GM12892 (cell line): ENCODE data around the gene NOL4L.
A peak's percentile ranks its signal among the peaks of the same experiment; 100 is the strongest.

Source experiments
- DNase-seq: peaks from one replicate; pipeline ENCODE4 v3.0.0; 2011; ENCODE audit not compliant: insufficient read length
- FAIRE-seq: peaks from 2 replicates; lab custom pipeline; 2011; peaks lifted over from hg19 to GRCh38; lab: Jason Lieb, UNC
- POLR2A ChIP-seq: IDR thresholded peaks from 2 replicates; pipeline ENCODE4 v1.6.1; 2011; ENCODE audit warnings: low read depth, low read length, control low read depth
- POLR2AphosphoS5 ChIP-seq: IDR thresholded peaks from 2 replicates; pipeline ENCODE4 v1.6.1; 2011; ENCODE audit warnings: low read depth, low read length, control low read depth
- TAF1 ChIP-seq: IDR thresholded peaks from 2 replicates; pipeline ENCODE4 v1.6.1; 2011; ENCODE audit warnings: low read depth, mild to moderate bottlenecking, control low read depth, low read length, borderline replicate concordance

Gene NOL4L

DNA sequence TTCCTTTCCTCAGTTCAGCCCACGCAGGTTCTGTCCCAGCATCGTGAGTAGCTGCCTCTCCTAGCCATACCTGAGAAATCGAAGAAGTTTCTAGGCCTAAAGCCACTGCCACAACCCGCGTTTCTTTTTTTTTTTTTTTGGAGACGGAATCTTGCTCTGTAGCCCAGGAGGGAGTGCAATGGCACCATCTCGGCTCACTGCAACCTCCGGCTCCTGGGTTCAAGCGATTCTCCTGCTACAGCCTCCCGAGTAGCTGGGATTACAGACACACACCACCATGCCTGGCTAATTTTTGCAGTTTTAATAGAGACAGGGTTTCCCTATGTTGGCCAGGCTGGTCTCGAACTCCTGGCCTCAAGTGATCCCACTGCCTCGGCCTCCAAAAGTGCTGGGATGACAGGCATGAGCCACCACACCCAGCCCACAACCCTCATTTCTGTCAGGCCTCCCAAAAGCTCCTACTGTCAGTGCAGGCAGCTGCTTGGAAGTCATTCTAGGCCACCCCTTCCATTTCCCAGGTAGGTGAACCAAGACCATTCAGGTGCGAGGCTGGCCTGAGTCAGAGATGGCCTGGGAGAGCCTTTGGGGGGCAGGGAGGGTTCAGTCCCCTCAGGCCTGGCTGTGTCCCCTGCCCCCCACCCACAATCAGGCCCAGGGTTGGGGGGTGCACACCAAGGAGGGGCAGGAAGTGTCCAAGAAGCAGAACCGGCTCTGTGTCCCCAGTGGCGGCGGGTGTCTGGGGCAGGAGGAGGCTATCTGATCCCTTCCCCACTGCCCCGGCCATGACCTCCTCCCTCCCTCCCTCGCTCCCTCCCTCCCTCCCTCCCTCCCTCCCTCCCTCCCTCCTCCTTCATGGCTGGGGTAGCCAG, 47.2 kb downstream of the NOL4L start:
- FAIRE-seq = no peak
- DNase-seq = no peak
- no peak for TF ChIP-seq POLR2A
- no peak for TF ChIP-seq TAF1
- TF ChIP-seq POLR2AphosphoS5 = no peak

DNA sequence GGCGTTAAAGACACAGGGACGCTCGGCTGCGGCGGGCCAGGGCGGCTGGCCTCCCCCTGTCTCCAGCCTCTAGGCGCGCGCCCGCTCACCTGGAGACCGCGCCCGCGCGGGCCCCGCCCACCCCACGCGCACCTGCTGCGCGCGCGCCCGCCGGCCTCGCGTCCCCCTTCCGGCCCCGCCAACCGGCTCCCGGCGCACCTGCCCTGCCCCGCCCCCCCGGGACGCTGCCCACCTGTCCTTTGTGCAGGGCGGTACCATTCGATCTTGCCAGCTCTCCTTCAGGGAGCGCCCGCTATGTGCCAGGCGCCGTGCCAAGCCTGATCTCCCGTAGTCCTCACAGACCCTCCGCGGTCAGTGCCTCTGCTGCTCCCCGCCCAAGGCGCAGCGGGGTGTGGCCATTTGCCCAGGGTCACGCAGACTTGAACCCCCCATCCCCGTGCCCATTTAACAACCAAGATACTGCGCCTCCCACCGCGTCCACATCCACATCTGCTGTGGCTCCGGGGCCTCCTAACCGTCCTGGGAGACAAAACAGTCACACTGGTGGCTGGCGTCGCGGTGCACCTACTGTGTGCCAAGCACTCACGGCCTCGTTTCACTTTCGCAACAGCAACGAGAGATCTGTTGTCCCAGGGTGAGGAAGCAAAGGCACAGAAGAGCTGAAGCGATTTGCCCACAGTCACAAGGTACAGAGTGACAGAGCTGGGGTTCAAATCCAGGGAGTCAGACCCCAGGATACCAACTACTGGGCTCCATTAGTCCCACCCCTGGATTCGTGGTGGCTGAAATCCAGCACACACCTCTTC, 48.1 kb downstream of the NOL4L start:
- peak; percentile 66 for FAIRE-seq
- DNase-seq = peak; percentile 56
- TF ChIP-seq POLR2AphosphoS5 (no peak), TAF1 (no peak), POLR2A (no peak)

DNA sequence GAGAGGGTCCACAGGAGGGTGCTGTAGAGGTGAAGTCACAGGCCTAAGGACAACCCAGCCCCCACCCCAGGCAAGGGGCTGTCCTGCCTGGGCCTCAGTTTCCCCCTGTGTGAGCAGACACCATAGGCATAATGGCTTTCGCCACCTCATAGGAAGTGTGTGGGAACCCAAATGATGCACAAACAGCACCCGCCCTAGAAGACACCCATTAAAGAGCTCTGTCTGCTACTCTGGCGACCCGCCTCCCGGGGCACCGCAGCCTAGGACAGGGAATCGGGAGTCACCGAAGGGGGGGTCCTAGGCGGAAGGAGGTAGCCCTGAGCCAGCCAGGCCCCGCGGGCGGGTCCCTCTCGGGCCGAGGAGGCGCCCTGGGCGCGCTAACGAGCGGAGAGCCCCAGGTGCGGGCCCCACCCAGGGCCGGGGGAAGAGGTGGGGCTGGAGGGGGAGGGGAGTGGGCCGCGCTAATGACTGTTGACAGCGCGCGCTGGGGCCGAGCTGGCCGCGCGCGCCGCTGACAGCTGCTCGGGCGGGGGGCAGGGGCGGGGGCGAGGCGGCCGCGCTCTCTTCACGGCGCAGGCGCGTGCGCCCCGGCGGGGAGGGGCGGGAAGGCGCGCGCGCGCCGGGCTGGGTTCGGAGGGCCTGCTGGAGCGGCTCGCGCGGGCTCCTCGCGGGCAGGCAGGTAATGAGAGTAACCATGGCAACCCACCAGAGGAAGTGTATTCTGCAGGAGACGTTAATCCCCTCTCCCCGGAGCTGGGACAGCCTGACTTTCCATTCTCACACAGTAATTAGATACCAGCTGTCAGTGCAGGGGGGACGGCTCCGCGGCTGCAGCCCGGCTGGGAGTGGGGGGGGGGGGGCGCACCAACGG, 48.9 kb downstream of the NOL4L start:
- TF ChIP-seq TAF1 (no peak), POLR2A (no peak), POLR2AphosphoS5 (no peak)
- DNase-seq (peak; percentile 73), FAIRE-seq (peak; percentile 74)

DNA sequence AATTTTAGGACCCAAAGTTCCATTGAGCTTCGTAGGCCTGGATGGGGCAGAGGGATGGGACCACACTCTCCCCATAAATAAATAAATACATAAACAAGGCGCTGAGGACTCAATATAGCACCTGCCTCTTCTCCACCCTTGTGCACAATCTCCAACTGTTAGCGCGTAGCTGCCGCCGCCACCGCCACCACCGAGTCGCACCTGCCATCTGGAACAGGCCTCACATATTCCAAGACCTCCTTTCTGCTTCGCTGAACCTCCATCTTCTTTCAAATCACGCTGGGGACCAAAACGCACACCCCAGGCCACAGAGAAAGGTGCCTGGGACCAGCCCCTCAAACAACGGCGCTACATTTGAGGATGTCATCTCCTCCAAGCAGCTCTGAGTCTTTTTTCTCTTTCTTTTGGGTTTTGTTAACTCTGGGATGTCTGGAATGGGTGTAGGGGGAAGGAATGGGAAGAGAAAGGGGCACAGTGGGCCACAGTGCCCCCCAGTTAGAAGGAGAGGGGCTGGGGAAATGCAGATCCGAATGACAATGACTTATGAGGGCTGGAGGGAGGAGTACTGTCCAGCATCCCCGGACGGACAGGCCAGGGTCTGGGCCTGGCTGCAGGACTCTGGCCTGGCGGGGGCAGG, 49.7 kb downstream of the NOL4L start:
- DNase-seq (no peak), FAIRE-seq (no peak)
- TF ChIP-seq POLR2A (no peak), POLR2AphosphoS5 (no peak), TAF1 (no peak)

DNA sequence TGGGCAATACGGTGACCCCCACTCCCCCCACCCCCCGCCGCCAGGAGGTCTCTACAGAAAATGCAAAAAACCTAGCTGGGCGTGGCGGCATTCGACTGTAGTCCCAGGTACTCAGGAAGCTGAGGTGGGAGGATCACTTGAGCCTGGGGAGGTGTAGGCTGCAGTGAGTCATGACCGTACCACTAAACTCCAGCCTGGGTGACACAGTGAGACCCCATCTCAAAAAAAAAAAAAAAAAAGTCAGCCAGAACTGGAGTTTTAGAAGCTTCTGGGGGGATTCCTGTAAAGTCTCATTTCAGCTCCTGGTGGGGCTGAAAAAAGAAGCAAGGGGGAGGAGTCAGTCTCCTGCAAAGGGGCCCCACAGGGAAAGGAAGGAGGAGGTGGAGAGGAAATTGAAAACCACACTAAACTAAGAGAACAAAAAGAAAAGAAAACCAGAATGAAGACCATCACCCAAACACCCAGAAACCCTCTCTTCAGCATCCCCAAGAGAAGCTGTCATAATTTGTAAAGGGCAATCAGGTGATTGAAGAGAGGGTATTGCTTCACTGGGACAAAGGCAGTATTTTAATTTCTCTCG, 50.4 kb downstream of the NOL4L start:
- TF ChIP-seq POLR2AphosphoS5 (no peak), TAF1 (no peak), POLR2A (no peak)
- DNase-seq (no peak), FAIRE-seq (no peak)

DNA sequence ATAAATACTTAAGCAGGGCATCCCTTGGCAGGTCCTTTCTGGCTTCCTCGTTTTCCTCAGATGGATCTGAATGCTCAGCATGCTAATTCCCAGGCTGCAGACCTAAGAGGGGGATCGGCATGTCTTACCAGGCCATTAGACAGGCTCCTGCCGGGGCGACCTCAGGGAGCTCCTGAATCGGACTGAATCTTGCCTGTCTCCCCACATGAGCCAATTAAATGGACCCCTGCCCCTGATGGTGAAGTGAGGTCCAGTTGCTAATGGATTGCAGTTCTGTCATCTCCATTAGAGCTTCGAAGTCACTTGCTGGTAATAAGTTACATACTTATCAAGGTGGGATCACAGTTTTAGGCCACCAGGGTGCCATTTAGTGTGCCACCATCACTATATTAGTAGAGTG, 51.4 kb downstream of the NOL4L start:
- TF ChIP-seq POLR2A (no peak), TAF1 (no peak), POLR2AphosphoS5 (no peak)
- FAIRE-seq = no peak
- DNase-seq = no peak

DNA sequence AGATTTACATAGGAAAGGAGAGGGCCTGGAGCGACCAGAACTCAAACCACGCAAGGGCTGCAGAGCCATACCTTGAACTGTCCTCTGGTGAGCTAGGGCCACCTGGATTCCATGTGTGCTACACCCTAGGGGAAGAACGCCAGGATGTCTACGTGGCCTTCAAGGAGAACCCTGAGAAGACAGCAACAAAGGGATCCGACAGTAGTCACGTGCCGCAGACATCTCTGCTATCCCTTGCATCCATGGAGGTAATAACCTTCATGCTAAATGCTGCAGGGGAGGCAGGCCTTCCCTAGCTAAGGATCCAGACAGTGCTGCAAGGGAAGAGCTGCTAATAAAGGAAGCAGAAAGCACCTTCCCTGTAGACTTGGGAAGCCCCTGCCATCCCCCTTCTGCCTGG, 52.9 kb downstream of the NOL4L start:
- no peak for FAIRE-seq
- no peak for TF ChIP-seq POLR2A
- no peak for TF ChIP-seq TAF1
- DNase-seq = no peak

DNA sequence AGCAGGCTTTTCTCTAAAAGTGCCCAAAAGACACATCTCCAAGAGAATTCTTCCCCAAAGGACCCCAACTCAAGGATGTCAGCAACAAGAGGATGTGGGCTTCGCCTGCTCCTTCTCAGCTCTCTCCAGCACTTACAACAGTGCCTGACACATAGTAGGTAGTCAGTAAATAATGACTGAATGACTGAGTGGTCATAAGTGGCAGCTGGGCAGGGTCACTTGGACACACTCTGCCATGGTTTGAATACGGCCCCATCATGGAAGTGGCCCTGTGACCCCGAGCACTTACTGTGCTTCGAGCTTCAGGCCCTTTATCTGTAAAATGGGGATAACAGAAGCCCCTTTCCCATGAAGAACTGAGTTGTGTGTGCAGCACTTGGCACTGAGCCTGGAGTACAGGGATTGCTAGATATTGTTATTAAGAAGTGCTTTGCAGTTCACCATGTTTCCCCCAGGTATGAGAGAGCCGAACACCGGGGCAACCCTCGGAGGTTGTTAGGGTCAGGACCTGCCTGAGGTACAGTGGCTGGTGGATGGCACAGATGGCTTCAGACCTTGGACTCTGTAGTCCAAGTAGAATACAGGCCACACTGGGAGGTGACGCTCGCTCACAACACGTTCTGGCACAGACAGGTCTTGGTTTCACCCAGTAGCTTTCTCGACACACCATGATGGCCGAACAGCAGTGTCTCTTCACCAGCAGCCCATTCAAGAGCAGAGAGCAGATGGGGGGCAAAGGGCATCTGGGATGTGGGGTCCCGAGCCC, 56.0 kb downstream of the NOL4L start:
- TF ChIP-seq POLR2A = no peak
- TF ChIP-seq TAF1 = no peak
- no peak for TF ChIP-seq POLR2AphosphoS5
- FAIRE-seq (no peak), DNase-seq (no peak)

DNA sequence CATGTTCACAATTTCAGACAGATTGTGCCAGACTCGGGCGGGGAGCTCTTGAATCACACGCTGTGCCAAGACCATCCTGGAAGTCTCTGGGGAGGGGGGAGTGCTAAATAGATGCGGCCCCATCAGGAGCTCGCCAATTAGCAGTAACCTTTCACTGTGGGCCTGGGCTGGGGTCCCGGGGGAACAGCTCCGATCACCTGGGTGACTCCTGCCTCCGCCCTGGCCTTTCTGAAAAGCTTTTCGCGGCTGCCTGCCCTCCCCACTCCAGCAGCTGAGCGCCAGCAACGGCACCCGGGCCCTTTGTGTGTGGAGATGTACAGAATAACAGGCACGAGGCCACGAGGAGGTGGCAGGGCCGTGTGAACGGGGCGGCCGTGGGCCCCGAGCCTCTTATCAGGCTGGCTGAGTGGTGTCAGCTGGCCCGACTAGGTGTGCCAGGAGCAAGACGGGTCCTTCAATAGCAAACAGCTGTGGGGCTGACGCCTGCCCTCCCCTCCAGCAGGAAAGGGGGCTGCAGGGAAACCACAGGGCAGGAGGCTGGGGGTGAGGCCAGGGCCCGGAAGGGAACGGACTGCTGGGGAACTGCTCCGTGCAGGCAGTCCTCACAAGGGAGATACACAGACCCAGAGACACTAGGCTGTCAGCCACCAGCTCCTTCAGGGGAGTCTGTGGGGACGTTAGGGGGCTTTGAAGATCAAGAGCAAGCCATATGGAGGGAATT, 56.8 kb downstream of the NOL4L start:
- DNase-seq (no peak), FAIRE-seq (no peak)
- TF ChIP-seq POLR2A (no peak), TAF1 (no peak)
